ENCODE measurements around the gene TNFSF9. TPM values are rescaled to one million over a fixed set of nuclear protein-coding genes. Genes with fewer than 3 reads are reported as not detected.

The TNFSF9 gene
- total and polyA plus RNA-seq, 2 experiments from 2014 or later, result 0.22 to 0.58 TPM

GRCh38 chr19:6491802-6492592, 38.8 kb upstream of the TNFSF9 start:
- Histone ChIP-seq H3K79me2 (ENCODE audit: insufficient read depth) (no peaks in the 10 kb centered on the region), H3K4me2 (ENCODE audit: unreplicated experiment) (no peak overlapping the region), H3K27ac (no peak overlapping the region), H3K4me1 (ENCODE audit: insufficient read depth) (no peaks in the 10 kb centered on the region), H2AFZ (no peak overlapping the region), H3F3A (ENCODE audit: insufficient read depth) (no peaks in the 10 kb centered on the region), H3K9ac (no peak overlapping the region), H3K9me3 (ENCODE audit: low read depth) (no peaks in the 10 kb centered on the region), H3K9me2 (ENCODE audit: insufficient read depth) (no peaks in the 10 kb centered on the region), H4K20me1 (ENCODE audit: insufficient read depth) (no peaks in the 10 kb centered on the region), H3K4me3 (no peak overlapping the region), H3K36me3 (ENCODE audit: low read depth) (no peaks in the 10 kb centered on the region), H3K27me3 (replicated peaks; ENCODE audit: insufficient read depth) (peaks cover 7% of the 10 kb centered on the region; the same call in 1 of the 2 replicates)
- no peak for DNase-seq
- 31 to 35% methylated on average over 4 of the region's 4 CpGs for WGBS, 2 experiments (ENCODE audit: low coverage in 1 of 2, low lambda C conversion rate in 2 of 2, missing lambda C conversion rate in 2 of 2)
- TF ChIP-seq EZH2phosphoT487 (IDR thresholded peaks at IDR 0.05; ENCODE audit: insufficient read depth, low read depth) (no peak), EZH2 (IDR thresholded peaks at IDR 0.05; ENCODE audit: insufficient read depth, poor library complexity, severe bottlenecking) (no peak)
- in situ Hi-C loops (cut with MboI), result no loop called here

GRCh38 chr19:6494438-6495036, 36.3 kb upstream of the TNFSF9 start:
- no peaks in the 10 kb centered on the region for H4K20me1 ChIP-seq (ENCODE audit: insufficient read depth)
- no peak overlapping the region for H3K4me3 ChIP-seq
- no peaks in the 10 kb centered on the region for H3K9me3 ChIP-seq (ENCODE audit: low read depth)
- no peaks in the 10 kb centered on the region for H3K36me3 ChIP-seq (ENCODE audit: low read depth)
- no peaks in the 10 kb centered on the region for H3F3A ChIP-seq (ENCODE audit: insufficient read depth)
- peaks cover 7% of the 10 kb centered on the region; the same call in 1 of the 2 replicates for H3K27me3 ChIP-seq (replicated peaks; ENCODE audit: insufficient read depth)
- H3K4me1 ChIP-seq (ENCODE audit: insufficient read depth), result no peaks in the 10 kb centered on the region
- DNase-seq, result no peak
- no peak overlapping the region for H2AFZ ChIP-seq
- 66 to 68% methylated on average over 7 to 8 of the region's 8 CpGs for WGBS, 2 experiments (ENCODE audit: low coverage in 1 of 2, low lambda C conversion rate in 2 of 2, missing lambda C conversion rate in 2 of 2)
- in situ Hi-C loops (cut with MboI), result no loop called here
- H3K9me2 ChIP-seq (ENCODE audit: insufficient read depth), result no peaks in the 10 kb centered on the region
- no peaks in the 10 kb centered on the region for H3K79me2 ChIP-seq (ENCODE audit: insufficient read depth)
- no peak for TF ChIP-seq EZH2 (IDR thresholded peaks at IDR 0.05; ENCODE audit: insufficient read depth, poor library complexity, severe bottlenecking)
- H3K27ac ChIP-seq, result no peak overlapping the region
- H3K9ac ChIP-seq, result no peak overlapping the region
- no peak overlapping the region for H3K4me2 ChIP-seq (ENCODE audit: unreplicated experiment)

DNA sequence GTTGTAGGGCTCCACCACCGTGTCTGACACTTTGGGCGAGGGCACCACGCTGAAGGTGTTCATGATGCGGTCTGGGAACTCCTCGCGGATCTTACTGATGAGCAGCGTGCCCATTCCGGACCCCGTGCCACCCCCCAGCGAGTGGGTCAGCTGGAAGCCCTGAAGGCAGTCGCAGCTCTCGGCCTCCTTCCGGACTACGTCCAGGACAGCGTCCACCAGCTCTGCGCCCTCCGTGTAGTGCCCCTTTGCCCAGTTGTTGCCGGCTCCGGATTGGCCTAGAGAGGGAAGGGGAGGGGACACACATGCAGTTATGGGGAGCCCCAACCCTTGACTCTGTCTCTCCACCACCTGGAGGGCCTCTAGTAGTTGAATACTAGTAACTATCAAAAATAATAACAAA, 34.9 kb upstream of the TNFSF9 start:
- no peak overlapping the region for H3K9ac ChIP-seq
- no peak for TF ChIP-seq EZH2phosphoT487 (IDR thresholded peaks at IDR 0.05; ENCODE audit: insufficient read depth, low read depth)
- TF ChIP-seq EZH2 (IDR thresholded peaks at IDR 0.05; ENCODE audit: insufficient read depth, poor library complexity, severe bottlenecking), result no peak
- H3K27ac ChIP-seq, result no peak overlapping the region
- no peak overlapping the region for H3K4me2 ChIP-seq (ENCODE audit: unreplicated experiment)
- no peaks in the 10 kb centered on the region for H3F3A ChIP-seq (ENCODE audit: insufficient read depth)
- in situ Hi-C loops (cut with MboI), result no loop called here
- no peaks in the 10 kb centered on the region for H3K9me2 ChIP-seq (ENCODE audit: insufficient read depth)
- H3K27me3 ChIP-seq (replicated peaks; ENCODE audit: insufficient read depth), result peaks cover 10% of the 10 kb centered on the region
- DNase-seq, result no peak
- no peaks in the 10 kb centered on the region for H3K4me1 ChIP-seq (ENCODE audit: insufficient read depth)
- no peak overlapping the region for H3K4me3 ChIP-seq
- no peaks in the 10 kb centered on the region for H3K79me2 ChIP-seq (ENCODE audit: insufficient read depth)
- H3K9me3 ChIP-seq (ENCODE audit: low read depth), result no peaks in the 10 kb centered on the region
- no peak overlapping the region for H2AFZ ChIP-seq
- no peaks in the 10 kb centered on the region for H3K36me3 ChIP-seq (ENCODE audit: low read depth)
- 85 to 88% methylated on average over 15 to 19 of the region's 19 CpGs for WGBS, 2 experiments (ENCODE audit: low coverage in 1 of 2, low lambda C conversion rate in 2 of 2, missing lambda C conversion rate in 2 of 2)
- H4K20me1 ChIP-seq (ENCODE audit: insufficient read depth), result no peaks in the 10 kb centered on the region

- Histone ChIP-seq H4K20me1 (ENCODE audit: insufficient read depth) (no peaks in the 10 kb centered on the region), H3K36me3 (ENCODE audit: low read depth) (no peaks in the 10 kb centered on the region), H3K9me2 (ENCODE audit: insufficient read depth) (no peaks in the 10 kb centered on the region), H3K4me1 (ENCODE audit: insufficient read depth) (no peaks in the 10 kb centered on the region), H3K4me3 (no peak overlapping the region), H2AFZ (no peak overlapping the region), H3K9me3 (ENCODE audit: low read depth) (no peaks in the 10 kb centered on the region), H3K4me2 (ENCODE audit: unreplicated experiment) (no peak overlapping the region), H3K27me3 (replicated peaks; ENCODE audit: insufficient read depth) (peaks cover 32% of the 10 kb centered on the region), H3K9ac (no peak overlapping the region), H3K79me2 (ENCODE audit: insufficient read depth) (no peaks in the 10 kb centered on the region), H3F3A (ENCODE audit: insufficient read depth) (no peaks in the 10 kb centered on the region), H3K27ac (no peak overlapping the region)
- WGBS, 2 experiments (ENCODE audit: low coverage in 1 of 2, low lambda C conversion rate in 2 of 2, missing lambda C conversion rate in 2 of 2), result 63 to 67% methylated on average over 7 of the region's 7 CpGs
- no peak for TF ChIP-seq EZH2phosphoT487 (IDR thresholded peaks at IDR 0.05; ENCODE audit: insufficient read depth, low read depth)
- TF ChIP-seq EZH2 (IDR thresholded peaks at IDR 0.05; ENCODE audit: insufficient read depth, poor library complexity, severe bottlenecking), result no peak
- in situ Hi-C loops (cut with MboI), result no loop called here
- DNase-seq, result no peak
Observed at GRCh38 chr19:6498294-6499036, 32.4 kb upstream of the TNFSF9 start.

All from GM23248 (cell line).